Muscle of leg (tissue), 11 donors: ENCODE results near the gene RNF183. TPM values are rescaled to one million over a fixed set of nuclear protein-coding genes. Genes with fewer than 3 reads are reported as not detected.

Experiments
- DNase-seq: peaks from one replicate; pipeline ENCODE4 v3.0.0; 2013
- H3K27ac ChIP-seq: one replicate; pipeline ENCODE4 v1.5.1; 2013; ENCODE audit warnings: mild to moderate bottlenecking, low read length, control low read depth
- H3K27me3 ChIP-seq: one replicate; pipeline ENCODE4 v1.6.1; 2013; ENCODE audit warnings: low read length; ENCODE audit not compliant: control insufficient read depth, insufficient read depth
- H3K36me3 ChIP-seq: one replicate; pipeline ENCODE4 v1.6.1; 2013; ENCODE audit warnings: low read length; ENCODE audit not compliant: control insufficient read depth, insufficient read depth
- H3K4me1 ChIP-seq: one replicate; pipeline ENCODE4 v1.6.1; 2013; ENCODE audit warnings: low read length; ENCODE audit not compliant: control insufficient read depth, insufficient read depth
- H3K4me3 ChIP-seq: one replicate; pipeline ENCODE4 v1.5.1; 2013; ENCODE audit warnings: low read length, control low read depth
- H3K9me3 ChIP-seq: replicated peaks from 2 replicates; pipeline ENCODE4 v1.6.1; 2013; ENCODE audit warnings: low read depth, low read length; ENCODE audit not compliant: control insufficient read depth
- WGBS: methylation state at CpG from one replicate; pipeline ENCODE4 v1.1.5; 2013; ENCODE audit warnings: missing lambda C conversion rate; ENCODE audit not compliant: insufficient coverage; 5-methylcytosine and 5-hydroxymethylcytosine counted together
- polyA plus RNA-seq, 8 donors: library from polyadenylated mRNA; unstranded; fragments of 120-200 nt; gene quantifications; one replicate each; pipeline versions ENCODE4 v1.2.1 to v1.2.3, GENCODE V29; 2013; ENCODE audit warnings: inconsistent platforms in 1 of 8, low replicate concordance in 1 of 8; ENCODE audit not compliant: insufficient read length in 8 of 8, insufficient read depth in 1 of 8
- total RNA-seq: library from RNA; stranded (reverse); fragments of 120-200 nt; gene quantifications from one replicate; pipeline ENCODE4 v1.2.4, GENCODE V29; 2013

The RNF183 gene
- total and polyA plus RNA-seq, 9 donors: 0.04 to 0.35 (median 0.11) TPM; not detected in 4

- H3K27ac ChIP-seq: peak overlapping the region; percentile 67
- H3K9me3 ChIP-seq: no peaks in the 10 kb centered on the region
- no peaks in the 10 kb centered on the region for H3K36me3 ChIP-seq
- WGBS: no CpG with 5 or more reads among the region's 1 CpG
- DNase-seq: peak; percentile 66
- H3K4me1 ChIP-seq: peaks cover 7% of the 10 kb centered on the region
- peaks cover 12% of the 10 kb centered on the region for H3K27me3 ChIP-seq
- no peak overlapping the region for H3K4me3 ChIP-seq
These were observed 40.6 kb upstream of the RNF183 start for GRCh38 chr9:113343732-113344231.

DNA sequence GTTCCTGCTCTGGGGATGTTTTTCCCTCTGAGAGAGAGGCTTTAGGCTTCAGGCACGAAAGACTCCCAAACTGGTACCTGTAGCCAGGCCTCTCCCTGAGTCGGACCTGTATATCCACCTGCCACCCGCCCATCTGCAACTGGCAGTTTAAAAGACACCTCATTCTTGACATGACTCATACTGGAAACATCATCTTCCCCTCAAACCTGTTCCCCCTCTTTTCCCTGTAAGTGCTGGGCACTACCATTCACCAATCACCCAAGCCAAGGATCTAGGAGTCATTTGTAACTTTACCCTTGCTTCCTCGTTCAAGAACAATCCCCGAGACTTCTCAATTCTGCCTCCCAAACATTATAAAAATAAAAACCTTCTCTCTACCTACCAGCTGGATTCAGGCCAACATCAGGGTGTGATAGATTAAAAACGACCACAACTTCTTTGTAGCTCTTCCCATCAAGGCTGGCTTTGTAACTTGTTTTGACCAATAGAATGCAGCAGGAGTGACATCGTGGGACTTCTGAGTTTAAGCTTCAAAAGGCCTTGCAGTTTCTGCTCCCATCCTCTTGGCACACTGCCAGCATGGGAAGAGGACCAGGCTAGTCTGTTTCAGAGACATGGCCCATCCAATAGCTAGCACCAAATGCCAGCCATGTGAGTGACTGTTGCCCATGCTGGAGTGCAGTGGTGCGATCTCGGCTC, 38.7 kb upstream of the RNF183 start:
- Histone ChIP-seq H3K4me1 (peaks cover 7% of the 10 kb centered on the region), H3K27me3 (peaks cover 2% of the 10 kb centered on the region), H3K27ac (no peak overlapping the region), H3K4me3 (no peak overlapping the region), H3K36me3 (no peaks in the 10 kb centered on the region), H3K9me3 (no peaks in the 10 kb centered on the region)
- WGBS: 82% methylated on average over 6 of the region's 9 CpGs
- no peak for DNase-seq

GRCh38 chr9:113340011-113340699, 37.0 kb upstream of the RNF183 start, which contains the start of gene WDR31:
TSS of gene WDR31 (minus strand) at chr9:113340275. CDS start at chr9:113332022, 8,253 bp downstream.
- 0% methylated on average over 41 of the region's 46 CpGs for WGBS
- peak; percentile 95 for DNase-seq
- H3K27ac ChIP-seq: peak within 1 kb of the TSS; percentile 83
- no peaks in the 10 kb centered on the region for H3K27me3 ChIP-seq
- peaks cover 7% of the 10 kb centered on the region for H3K4me1 ChIP-seq
- peak within 1 kb of the TSS; percentile 90 for H3K4me3 ChIP-seq
- H3K36me3 ChIP-seq: no peaks in the 10 kb centered on the region
- no peaks in the 10 kb centered on the region for H3K9me3 ChIP-seq

GRCh38 chr9:113337714-113338113, 34.5 kb upstream of the RNF183 start:
- H3K27ac ChIP-seq: no peak overlapping the region
- H3K36me3 ChIP-seq: no peaks in the 10 kb centered on the region
- H3K27me3 ChIP-seq: no peaks in the 10 kb centered on the region
- no peak overlapping the region for H3K4me3 ChIP-seq
- no CpG with 5 or more reads among the region's 2 CpGs for WGBS
- DNase-seq: no peak
- H3K9me3 ChIP-seq: no peaks in the 10 kb centered on the region
- H3K4me1 ChIP-seq: peaks cover 4% of the 10 kb centered on the region

- H3K27ac ChIP-seq: no peak overlapping the region
- H3K4me1 ChIP-seq: no peaks in the 10 kb centered on the region
- no peak for DNase-seq
- 40% methylated on average over 1 of the region's 4 CpGs for WGBS
- no peaks in the 10 kb centered on the region for H3K27me3 ChIP-seq
- no peaks in the 10 kb centered on the region for H3K36me3 ChIP-seq
- no peaks in the 10 kb centered on the region for H3K9me3 ChIP-seq
- no peak overlapping the region for H3K4me3 ChIP-seq
These were observed 28.6 kb upstream of the RNF183 start for GRCh38 chr9:113331780-113332179.

GRCh38 chr9:113328045-113328782, 25.0 kb upstream of the RNF183 start:
- WGBS: no CpG with 5 or more reads among the region's 3 CpGs
- Histone ChIP-seq H3K27ac (no peak overlapping the region), H3K36me3 (no peaks in the 10 kb centered on the region), H3K4me3 (no peak overlapping the region), H3K9me3 (no peaks in the 10 kb centered on the region), H3K4me1 (no peaks in the 10 kb centered on the region), H3K27me3 (no peaks in the 10 kb centered on the region)
- no peak for DNase-seq

- H3K4me1 ChIP-seq: no peaks in the 10 kb centered on the region
- H3K27me3 ChIP-seq: no peaks in the 10 kb centered on the region
- no peaks in the 10 kb centered on the region for H3K36me3 ChIP-seq
- WGBS: 89% methylated on average over 2 of the region's 4 CpGs
- no peak overlapping the region for H3K4me3 ChIP-seq
- H3K9me3 ChIP-seq: no peaks in the 10 kb centered on the region
- no peak overlapping the region for H3K27ac ChIP-seq
- DNase-seq: no peak
These were observed 23.1 kb upstream of the RNF183 start for GRCh38 chr9:113326230-113326629.

DNA sequence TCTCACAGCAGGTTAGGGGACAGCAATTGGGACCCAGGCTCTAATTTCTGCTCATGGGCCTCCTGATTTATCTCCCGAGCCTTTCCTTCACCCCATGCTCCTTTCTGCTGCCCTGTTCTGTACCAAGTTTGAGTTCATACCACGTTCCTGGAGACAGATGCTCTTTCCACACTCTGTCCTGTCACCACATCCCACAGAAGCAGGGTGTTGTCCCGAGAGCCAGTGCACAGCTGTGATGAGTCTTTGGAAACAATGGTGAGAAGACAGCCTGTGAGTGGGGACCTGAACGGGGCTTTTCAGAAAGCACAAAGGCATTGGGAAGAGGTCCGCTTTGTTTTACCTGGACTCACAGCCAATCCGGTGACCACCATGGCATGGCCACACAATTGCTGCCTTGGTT, 19.5 kb upstream of the RNF183 start:
- Histone ChIP-seq H3K4me3 (no peak overlapping the region), H3K4me1 (no peaks in the 10 kb centered on the region), H3K27me3 (no peaks in the 10 kb centered on the region), H3K36me3 (no peaks in the 10 kb centered on the region), H3K27ac (no peak overlapping the region), H3K9me3 (no peaks in the 10 kb centered on the region)
- DNase-seq: no peak
- WGBS: 90% methylated on average over 3 of the region's 6 CpGs

DNA sequence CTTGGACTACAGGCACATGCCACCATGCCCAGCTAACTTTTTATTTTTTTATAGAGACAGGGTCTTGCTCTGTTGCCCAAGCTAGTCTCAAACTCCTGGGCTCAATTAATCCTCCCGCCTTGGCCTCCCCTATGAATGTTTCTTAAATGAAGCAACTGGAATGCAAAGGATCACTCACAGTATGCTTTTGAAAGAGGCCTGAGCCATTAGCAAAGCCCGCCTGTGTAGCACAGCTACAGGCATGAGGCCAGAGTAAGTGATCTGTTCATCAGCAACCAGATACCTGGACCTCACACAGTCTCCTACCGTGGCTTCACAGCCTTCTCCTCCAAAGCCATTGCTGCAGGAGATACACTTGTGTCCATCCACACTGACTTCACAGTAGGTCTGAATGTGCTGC, 16.9 kb upstream of the RNF183 start:
- Histone ChIP-seq H3K36me3 (no peaks in the 10 kb centered on the region), H3K4me3 (no peak overlapping the region), H3K27ac (no peak overlapping the region), H3K9me3 (no peaks in the 10 kb centered on the region), H3K27me3 (no peaks in the 10 kb centered on the region), H3K4me1 (no peaks in the 10 kb centered on the region)
- WGBS: 71% methylated on average over 3 of the region's 3 CpGs
- no peak for DNase-seq

DNA sequence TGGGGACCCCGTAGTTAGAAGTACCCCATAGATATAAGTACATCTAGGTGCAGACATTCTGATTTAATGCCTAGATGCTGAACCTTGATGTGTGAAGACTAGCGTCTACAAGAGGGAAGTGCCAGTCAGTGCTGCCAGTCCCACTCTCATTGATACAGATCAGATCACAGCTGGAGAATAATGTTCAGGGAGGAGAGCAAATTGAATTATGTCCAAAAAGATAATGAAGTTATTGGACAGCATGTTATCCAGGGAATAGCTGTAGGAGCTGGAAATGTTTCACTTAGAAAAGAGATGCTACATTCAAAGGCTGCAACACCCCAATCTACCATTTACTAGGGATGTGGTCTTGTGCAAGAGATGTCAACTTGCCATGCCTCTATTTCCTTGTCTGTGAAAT, 15.9 kb upstream of the RNF183 start:
- Histone ChIP-seq H3K36me3 (no peaks in the 10 kb centered on the region), H3K4me3 (no peak overlapping the region), H3K27me3 (no peaks in the 10 kb centered on the region), H3K9me3 (no peaks in the 10 kb centered on the region), H3K4me1 (no peaks in the 10 kb centered on the region), H3K27ac (no peak overlapping the region)
- no CpG with 5 or more reads among the region's 2 CpGs for WGBS
- DNase-seq: no peak
